HEK293 (cell line): ENCODE measurements around the gene WASF2.

Experiments used
- CTCF ChIA-PET: fragments of 350-600 bp; formaldehyde crosslinking; extraction: SDS; loops from one replicate; lab custom pipeline; 2021; ENCODE audit warnings: antibody characterized with exemption; lab: Yijun Ruan, JAX
- POLR2A ChIA-PET: fragments of 300-600 bp; formaldehyde crosslinking; extraction: SDS; loops from one replicate; lab custom pipeline; 2020; ENCODE audit warnings: antibody characterized with exemption, inconsistent platforms; lab: Yijun Ruan, JAX
- H3K27ac ChIP-seq: fragments of 200-500 bp; sonication (Bioruptor generic); 2 replicates; pipeline ENCODE4 v1.5.1; 2014; ENCODE audit warnings: low read depth, low read length, control low read depth, inconsistent platforms; ENCODE audit errors: extremely low read depth
- H3K36me3 ChIP-seq, 2 experiments: fragments of 200-500 bp in 1 of 2; sonication (Bioruptor generic) in 1 of 2; 1 replicate in 1 of 2; 2 replicates in 1 of 2; pipeline ENCODE4 v1.5.1; 2014 to 2017; ENCODE audit warnings: inconsistent platforms in 2 of 2, low read length in 2 of 2; ENCODE audit not compliant: control insufficient read depth in 2 of 2, insufficient read depth in 1 of 2
- H3K4me1 ChIP-seq: fragments of 200-500 bp; sonication (Bioruptor generic); 2 replicates; pipeline ENCODE4 v1.5.1; 2014; ENCODE audit warnings: mild to moderate bottlenecking, low read length, inconsistent platforms; ENCODE audit not compliant: control insufficient read depth, insufficient read depth
- H3K4me3 ChIP-seq: 2 replicates; pipeline ENCODE4 v1.5.1; 2011; ENCODE audit warnings: low read depth, mild to moderate bottlenecking, control low read depth, low read length, moderate library complexity
- H3K9me3 ChIP-seq: fragments of 200-500 bp; sonication (Bioruptor generic); 2 replicates; pipeline ENCODE4 v1.5.1; 2014; ENCODE audit warnings: low read depth, low read length, inconsistent platforms; ENCODE audit not compliant: control insufficient read depth, insufficient read depth
- AEBP2 ChIP-seq: fragments of 450-650 bp; formaldehyde crosslinking; IDR thresholded peaks from 2 replicates; pipeline ENCODE4 v1.5.1; 2016; ENCODE audit warnings: missing biosample characterization, missing genetic modification characterization, borderline replicate concordance
- GFI1B ChIP-seq: fragments of 450-650 bp; formaldehyde crosslinking; IDR thresholded peaks from 2 replicates; pipeline ENCODE4 v1.5.1; 2016; ENCODE audit warnings: missing biosample characterization, missing genetic modification characterization
- GLIS2 ChIP-seq: fragments of 450-650 bp; formaldehyde crosslinking; IDR thresholded peaks from 2 replicates; pipeline ENCODE4 v1.5.1; 2016; ENCODE audit warnings: missing biosample characterization, missing genetic modification characterization
- KLF17 ChIP-seq: fragments of 450-650 bp; formaldehyde crosslinking; IDR thresholded peaks from 2 replicates; pipeline ENCODE4 v1.5.1; 2016; ENCODE audit warnings: missing biosample characterization, missing genetic modification characterization
- KLF9 ChIP-seq: fragments of 450-650 bp; formaldehyde crosslinking; IDR thresholded peaks from 2 replicates; pipeline ENCODE4 v1.5.1; 2016; ENCODE audit warnings: missing biosample characterization, missing genetic modification characterization, low read depth
- SP7 ChIP-seq: fragments of 450-650 bp; formaldehyde crosslinking; IDR thresholded peaks from 2 replicates; pipeline ENCODE4 v1.5.1; 2016; ENCODE audit warnings: missing biosample characterization, missing genetic modification characterization
- ZBTB17 ChIP-seq: fragments of 450-650 bp; formaldehyde crosslinking; IDR thresholded peaks from 2 replicates; pipeline ENCODE4 v1.5.1; 2016; ENCODE audit warnings: missing biosample characterization, missing genetic modification characterization
- ZNF132 ChIP-seq: fragments of 450-650 bp; formaldehyde crosslinking; IDR thresholded peaks from 2 replicates; pipeline ENCODE4 v1.5.1; 2017; ENCODE audit warnings: missing biosample characterization, missing genetic modification characterization, borderline replicate concordance
- ZNF157 ChIP-seq: fragments of 450-650 bp; formaldehyde crosslinking; IDR thresholded peaks from 2 replicates; pipeline ENCODE4 v1.5.1; 2016; ENCODE audit warnings: missing biosample characterization, missing genetic modification characterization
- ZNF239 ChIP-seq: fragments of 450-650 bp; formaldehyde crosslinking; IDR thresholded peaks from 2 replicates; pipeline ENCODE4 v1.5.1; 2016; ENCODE audit warnings: missing biosample characterization, missing genetic modification characterization
- ZNF473 ChIP-seq: fragments of 450-650 bp; formaldehyde crosslinking; IDR thresholded peaks from 2 replicates; pipeline ENCODE4 v1.5.1; 2017; ENCODE audit warnings: missing biosample characterization, missing genetic modification characterization
- ZNF521 ChIP-seq: fragments of 450-650 bp; formaldehyde crosslinking; IDR thresholded peaks from 2 replicates; pipeline ENCODE4 v1.5.1; 2017; ENCODE audit warnings: missing biosample characterization, mild to moderate bottlenecking, missing genetic modification characterization
- ZNF558 ChIP-seq: fragments of 450-650 bp; formaldehyde crosslinking; IDR thresholded peaks from 2 replicates; pipeline ENCODE4 v1.5.1; 2016; ENCODE audit warnings: missing biosample characterization, missing genetic modification characterization
- ZNF561 ChIP-seq: fragments of 450-650 bp; IDR thresholded peaks from 2 replicates; pipeline ENCODE4 v1.5.1; 2018; ENCODE audit warnings: missing biosample characterization, missing genetic modification characterization, borderline replicate concordance
- ZNF654 ChIP-seq: fragments of 450-650 bp; formaldehyde crosslinking; IDR thresholded peaks from 2 replicates; pipeline ENCODE4 v1.5.1; 2016; ENCODE audit warnings: low read depth, missing biosample characterization, missing genetic modification characterization
- ZNF670 ChIP-seq: fragments of 450-650 bp; formaldehyde crosslinking; IDR thresholded peaks from 2 replicates; pipeline ENCODE4 v1.5.1; 2016; ENCODE audit warnings: missing biosample characterization, missing genetic modification characterization, low read depth
- ZSCAN30 ChIP-seq: fragments of 450-650 bp; IDR thresholded peaks from 2 replicates; pipeline ENCODE4 v1.5.1; 2018; ENCODE audit warnings: missing biosample characterization, mild to moderate bottlenecking, missing genetic modification characterization, moderate library complexity

WASF2 gene

GRCh38 chr1:27416387-27417111, 73.4 kb downstream of the WASF2 start:
- Histone ChIP-seq H3K9me3 (no peaks in the 10 kb centered on the region), H3K27ac (no peak overlapping the region), H3K4me1 (no peaks in the 10 kb centered on the region), H3K4me3 (no peak overlapping the region), H3K36me3 (peaks cover 16 to 78% of the 10 kb centered on the region in 2 experiments)
- POLR2A ChIA-PET: interaction anchor here (1.1 to 1.3 kb wide), 3 partner anchors 12 to 190 kb away, joined by 3 to 6 read pairs (median 4); partner anchors contain the start of gene WASF2
- TF ChIP-seq ZNF654 (tag by site-specific recombination) (peak; percentile 37; the same call in 1 of the 2 replicates), ZNF239 (tag by site-specific recombination) (no peak), SP7 (peak; percentile 77)
- TF ChIP-seq, all 188 proteins: peak for 2
- CTCF ChIA-PET: interaction anchor here (0.5 to 3.6 kb wide), 21 partner anchors 8 to 1248 kb away, joined by 3 to 37 read pairs (median 4); partner anchors contain the start of genes AHDC1 and C1orf232

- no peak overlapping the region for H3K27ac ChIP-seq
- CTCF ChIA-PET: interaction anchor here (0.8 to 3.6 kb wide), 3 partner anchors 24 to 193 kb away, joined by 3 to 37 read pairs (median 5); no protein-coding TSS in a partner anchor
These were observed 75.9 kb downstream of the WASF2 start for GRCh38 chr1:27414091-27414490.

GRCh38 chr1:27413004-27413403, 77.0 kb downstream of the WASF2 start:
- ChIA-PET POLR2A (interaction anchor here (1.2 kb wide), 1 partner anchor 123 kb away, joined by 3 read pairs; no protein-coding TSS in a partner anchor), CTCF (interaction anchor here (0.6 to 2.2 kb wide), 3 partner anchors 18 to 279 kb away, joined by 3 to 5 read pairs (median 4); no protein-coding TSS in a partner anchor)
- H3K36me3 ChIP-seq: peaks cover 16 to 95% of the 10 kb centered on the region in 2 experiments
- TF ChIP-seq AEBP2 (no peak), ZNF521 (tag by site-specific recombination) (no peak), ZNF561 (tag by site-specific recombination) (no peak), ZNF558 (tag by site-specific recombination) (no peak), ZBTB17 (no peak), ZNF670 (tag by site-specific recombination) (no peak), KLF17 (tag by site-specific recombination) (no peak), GFI1B (tag by site-specific recombination) (no peak), ZNF132 (tag by site-specific recombination) (no peak), ZNF473 (tag by site-specific recombination) (no peak), ZSCAN30 (tag by site-specific recombination) (no peak)
- no peak overlapping the region for H3K4me3 ChIP-seq
- no peaks in the 10 kb centered on the region for H3K4me1 ChIP-seq
- H3K27ac ChIP-seq: no peak overlapping the region
- H3K9me3 ChIP-seq: no peaks in the 10 kb centered on the region

More at GRCh38 chr1:27414091-27414490, 75.9 kb downstream of the WASF2 start:
- Histone ChIP-seq H3K4me3 (no peak overlapping the region), H3K36me3 (peaks cover 16 to 96% of the 10 kb centered on the region in 2 experiments), H3K4me1 (no peaks in the 10 kb centered on the region), H3K9me3 (no peaks in the 10 kb centered on the region)
- POLR2A ChIA-PET: no interaction called here
- TF ChIP-seq ZNF157 (tag by site-specific recombination) (no peak), KLF9 (no peak), SP7 (no peak), GLIS2 (tag by site-specific recombination) (no peak)
